ENCODE results near the gene AADAC. TPM values are rescaled to one million over a fixed set of nuclear protein-coding genes. Genes with fewer than 3 reads are reported as not detected.
"Not testable (repeated sequence)": the region's sequence is repeated elsewhere in the genome, so short reads cannot be mapped to it uniquely, and the experiment has no call there.

The AADAC gene
- polyA plus RNA-seq (ENCODE audit: insufficient read length in 3 of 3) = under 1 TPM; 0.09 to 0.36 (median 0.14) TPM
- long read RNA-seq, donor 1 = 0 reads
- long read RNA-seq, donor 2, partial matches to known transcripts = 0 of 1 reads
- long read RNA-seq, donor 2, other reads (novel, unspliced or antisense) = 0 of 1 reads
- long read RNA-seq, donor 3, partial matches to known transcripts = 0 of 1 reads
- long read RNA-seq, donor 3, other reads (novel, unspliced or antisense) = 0 of 1 reads
- long read RNA-seq, donor 4 = 0 reads
- long read RNA-seq, donor 5 = 0 reads
- long read RNA-seq, donor 6 = 0 reads
- long read RNA-seq, donor 7 = 0 reads
- long read RNA-seq, donor 8 = 0 reads
- long read RNA-seq, donor 9 = 0 reads
- long read RNA-seq, donor 10 = 0 reads
- long read RNA-seq, donor 11 = 0 reads
- long read RNA-seq, donor 12 = 0 reads
- long read RNA-seq, donor 13 = 0 reads
- long read RNA-seq, donor 14 = 0 reads
- long read RNA-seq, donor 15 = 0 reads
- long read RNA-seq, donor 16 = 0 reads

- no peak for DNase-seq (ENCODE audit: extremely low read depth in 1 of 11, low read depth in 9 of 11, low spot score in 4 of 11)
Observed at GRCh38 chr3:151813799-151814198, at the start of gene AADAC. TSS of gene AADAC (plus strand) at chr3:151814116. CDS start at chr3:151814163, 47 bp downstream.

GRCh38 chr3:151764699-151765098, 49.2 kb upstream of the AADAC start:
- DNase-seq (ENCODE audit: extremely low read depth in 1 of 11, low read depth in 9 of 11, low spot score in 4 of 11) = not testable (repeated sequence)

- no peak for DNase-seq (ENCODE audit: extremely low read depth in 1 of 11, low read depth in 9 of 11, low spot score in 4 of 11)
Observed at GRCh38 chr3:151765685-151766084, 48.2 kb upstream of the AADAC start.

GRCh38 chr3:151766454-151766853, 47.5 kb upstream of the AADAC start:
- no peak for DNase-seq (ENCODE audit: extremely low read depth in 1 of 11, low read depth in 9 of 11, low spot score in 4 of 11)

- no peak for DNase-seq (ENCODE audit: extremely low read depth in 1 of 11, low read depth in 9 of 11, low spot score in 4 of 11)
Observed at GRCh38 chr3:151768393-151768930, 45.5 kb upstream of the AADAC start.

GRCh38 chr3:151769175-151769574, 44.7 kb upstream of the AADAC start:
- no peak for DNase-seq (ENCODE audit: extremely low read depth in 1 of 11, low read depth in 9 of 11, low spot score in 4 of 11)

- peak in 2 of 11 donors; percentile 15 to 27 for DNase-seq (ENCODE audit: extremely low read depth in 1 of 11, low read depth in 9 of 11, low spot score in 4 of 11)
Observed at GRCh38 chr3:151770956-151771355, 43.0 kb upstream of the AADAC start.

- no peak for DNase-seq (ENCODE audit: extremely low read depth in 1 of 11, low read depth in 9 of 11, low spot score in 4 of 11)
Observed at GRCh38 chr3:151772825-151773480, 41.0 kb upstream of the AADAC start.

GRCh38 chr3:151774235-151774634, 39.7 kb upstream of the AADAC start:
- no peak for DNase-seq (ENCODE audit: extremely low read depth in 1 of 11, low read depth in 9 of 11, low spot score in 4 of 11)

GRCh38 chr3:151774910-151775309, 39.0 kb upstream of the AADAC start:
- no peak for DNase-seq (ENCODE audit: extremely low read depth in 1 of 11, low read depth in 9 of 11, low spot score in 4 of 11)

- no peak for DNase-seq (ENCODE audit: extremely low read depth in 1 of 11, low read depth in 9 of 11, low spot score in 4 of 11)
Observed at GRCh38 chr3:151775314-151776258, 38.3 kb upstream of the AADAC start.

GRCh38 chr3:151776259-151776740, 37.6 kb upstream of the AADAC start:
- DNase-seq (ENCODE audit: extremely low read depth in 1 of 11, low read depth in 9 of 11, low spot score in 4 of 11) = no peak

- no peak for DNase-seq (ENCODE audit: extremely low read depth in 1 of 11, low read depth in 9 of 11, low spot score in 4 of 11)
Observed at GRCh38 chr3:151777880-151778279, 36.0 kb upstream of the AADAC start.

- DNase-seq (ENCODE audit: extremely low read depth in 1 of 11, low read depth in 9 of 11, low spot score in 4 of 11) = no peak
Observed at GRCh38 chr3:151787626-151788025, 26.3 kb upstream of the AADAC start.

GRCh38 chr3:151788401-151788800, 25.5 kb upstream of the AADAC start:
- no peak for DNase-seq (ENCODE audit: extremely low read depth in 1 of 11, low read depth in 9 of 11, low spot score in 4 of 11)

- DNase-seq (ENCODE audit: extremely low read depth in 1 of 11, low read depth in 9 of 11, low spot score in 4 of 11) = no peak
Observed at GRCh38 chr3:151789853-151790463, 24.0 kb upstream of the AADAC start.

- DNase-seq (ENCODE audit: extremely low read depth in 1 of 11, low read depth in 9 of 11, low spot score in 4 of 11) = not testable (repeated sequence)
Observed at GRCh38 chr3:151790763-151791162, 23.2 kb upstream of the AADAC start.

- no peak for DNase-seq (ENCODE audit: extremely low read depth in 1 of 11, low read depth in 9 of 11, low spot score in 4 of 11)
Observed at GRCh38 chr3:151792411-151792810, 21.5 kb upstream of the AADAC start.
